NCI-H2107 treated with DMSO at 0.1 percent for 48 hours (cell line): Measurements from ENCODE around the gene PIAS4.

Experiments used
- DNase-seq: peaks from one replicate; lab custom pipeline; 2025; ENCODE audit not compliant: unreplicated experiment; lab: John Stamatoyannopoulos, UW

The PIAS4 gene

DNA sequence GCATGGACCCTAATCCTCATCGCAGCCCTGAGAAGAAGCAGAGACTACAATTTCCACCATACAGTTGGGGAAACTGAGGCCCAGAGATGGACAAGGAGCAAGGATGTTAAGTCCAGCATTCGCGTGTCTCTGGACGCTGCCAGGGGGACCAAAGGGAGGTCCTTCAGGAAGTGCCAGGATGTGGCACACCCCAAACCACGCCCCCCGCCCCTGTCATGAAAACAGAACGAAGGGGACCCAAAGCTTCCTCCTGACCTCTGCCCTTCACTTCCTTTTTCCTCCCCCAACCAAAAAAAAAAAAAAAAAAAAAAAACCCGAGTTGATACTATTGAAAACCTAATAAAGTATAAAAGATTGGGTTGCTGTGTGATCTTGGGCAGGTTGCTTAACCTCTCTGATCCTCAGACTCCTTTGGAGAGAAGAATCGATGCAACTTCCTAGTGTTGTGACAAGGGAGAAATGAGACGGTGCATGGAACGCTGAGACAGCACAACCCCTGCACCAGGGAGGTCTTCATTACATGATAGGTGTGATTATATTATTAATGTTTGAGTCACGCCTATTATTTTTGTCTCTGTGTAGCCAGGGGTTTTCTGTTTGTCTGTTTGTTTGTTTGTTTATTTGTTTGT is 61.9 kb downstream of the PIAS4 start:
- DNase-seq = no peak

DNA sequence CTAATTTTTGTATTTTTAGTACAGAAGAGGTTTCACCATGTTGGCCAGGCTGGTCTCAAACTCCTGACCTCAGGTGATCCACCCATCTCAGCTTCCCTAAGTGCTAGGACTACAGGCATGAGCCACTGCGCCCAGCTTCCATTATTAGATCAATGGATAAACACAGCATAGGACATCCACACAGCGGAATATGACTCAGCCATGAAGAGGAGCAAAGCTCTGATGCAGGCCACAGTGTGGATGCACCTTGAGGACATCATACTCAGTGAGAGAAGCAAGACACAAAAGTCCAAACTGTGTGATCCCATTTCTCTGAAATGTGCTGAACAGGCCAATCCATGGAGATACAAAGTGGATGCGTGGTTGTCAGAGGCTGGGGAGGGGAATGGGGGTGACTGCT is 64.1 kb downstream of the PIAS4 start:
- no peak for DNase-seq

DNA sequence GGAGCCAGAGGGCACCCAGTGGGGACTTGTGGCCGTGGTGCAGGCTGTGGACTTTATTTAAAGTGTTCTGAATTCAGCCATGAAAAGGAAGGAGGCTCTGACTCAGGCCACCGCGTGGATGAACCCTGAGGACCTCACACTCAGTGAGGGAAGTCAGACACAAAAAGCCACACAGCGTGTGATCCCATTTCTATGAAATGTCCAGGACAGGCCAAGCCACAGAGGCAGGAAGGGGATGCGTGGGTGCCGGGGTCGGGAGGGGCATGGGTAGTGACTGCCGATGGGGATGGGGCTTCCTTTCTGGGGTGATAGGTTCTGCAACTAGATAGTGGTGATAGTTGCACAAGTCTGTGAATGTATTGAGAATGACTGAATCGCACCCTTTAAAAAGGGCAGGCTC is 67.8 kb downstream of the PIAS4 start:
- DNase-seq = no peak

DNA sequence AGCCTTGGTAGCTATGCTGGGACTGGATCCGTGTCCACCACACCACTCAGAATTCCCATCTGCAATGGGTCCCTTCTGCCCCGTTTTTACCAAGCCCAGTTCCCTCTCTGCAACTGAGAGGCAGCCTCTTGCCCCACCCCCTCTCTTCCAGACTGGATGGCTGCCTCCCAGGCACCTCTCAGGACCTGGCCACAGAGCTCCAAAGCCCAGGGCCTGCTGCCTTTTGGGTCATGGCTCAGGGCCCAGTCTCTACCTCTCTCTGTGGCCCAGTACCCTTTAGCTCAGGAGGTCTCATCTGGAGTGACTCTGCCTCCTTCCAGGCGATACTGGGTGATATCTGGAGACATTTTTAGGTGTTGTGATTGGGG is 69.5 kb downstream of the PIAS4 start:
- no peak for DNase-seq

DNA sequence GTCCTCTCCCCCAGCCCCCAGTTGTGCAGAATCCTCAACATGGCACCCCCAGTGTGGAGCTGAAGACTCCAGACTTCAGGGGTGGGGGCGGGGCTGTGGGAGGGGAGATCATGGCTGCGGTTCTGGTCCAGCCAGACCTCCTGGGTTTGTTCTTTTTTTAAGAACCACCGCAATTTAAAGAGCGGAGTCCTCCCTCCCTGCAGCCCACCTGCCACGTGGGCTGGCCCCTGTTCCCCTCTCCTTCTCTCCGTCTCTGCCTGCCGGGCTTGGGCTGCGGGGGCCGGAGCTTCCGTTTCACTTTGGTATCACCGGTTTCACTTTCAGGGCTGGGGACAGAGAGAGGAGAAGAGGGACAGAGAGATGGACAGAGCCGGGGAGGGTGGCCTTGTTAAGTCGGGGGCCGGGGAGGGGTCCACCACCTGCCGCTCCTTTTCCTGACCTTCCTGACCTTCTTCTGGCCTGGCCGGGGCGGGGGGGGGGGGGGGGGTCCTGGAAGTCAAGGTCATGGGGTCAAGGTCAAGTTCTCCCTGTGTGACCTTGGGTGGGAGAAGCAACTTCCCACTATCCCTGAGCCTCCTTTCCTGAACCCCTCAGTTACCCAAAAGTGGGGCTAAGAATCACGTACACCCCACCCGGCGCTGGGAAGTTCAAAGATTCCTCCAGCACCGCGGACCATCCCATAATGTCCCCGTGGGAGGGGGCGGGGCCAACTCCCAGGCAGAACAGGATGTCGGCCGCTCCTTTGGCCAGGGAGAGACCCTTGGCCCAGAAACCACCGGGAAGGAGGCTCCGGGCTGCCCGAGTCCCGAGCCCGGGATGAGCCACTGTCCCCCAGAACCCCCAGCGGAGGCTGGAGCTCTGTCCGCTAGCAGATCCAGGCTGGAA is 70.5 kb downstream of the PIAS4 start:
- no peak for DNase-seq

DNA sequence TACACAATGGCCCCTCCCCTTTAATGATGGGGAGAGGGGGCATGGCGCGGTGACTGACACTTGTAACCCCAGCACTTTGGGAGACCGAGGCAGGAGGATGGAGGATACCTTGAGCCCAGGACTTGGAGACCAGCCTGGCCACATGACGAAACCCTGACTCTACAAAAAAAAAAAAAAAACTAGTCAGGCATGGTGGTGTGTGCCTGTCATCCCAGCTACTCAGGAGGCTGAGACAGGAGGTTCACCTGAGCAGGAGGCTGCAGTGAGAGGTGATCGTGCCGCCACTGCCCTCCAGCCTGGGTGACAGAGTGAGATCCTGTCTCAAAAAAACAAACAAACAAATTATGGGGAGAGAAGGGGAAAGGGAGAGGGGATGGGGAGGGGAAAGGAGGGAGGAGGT is 72.9 kb downstream of the PIAS4 start:
- no peak for DNase-seq

DNA sequence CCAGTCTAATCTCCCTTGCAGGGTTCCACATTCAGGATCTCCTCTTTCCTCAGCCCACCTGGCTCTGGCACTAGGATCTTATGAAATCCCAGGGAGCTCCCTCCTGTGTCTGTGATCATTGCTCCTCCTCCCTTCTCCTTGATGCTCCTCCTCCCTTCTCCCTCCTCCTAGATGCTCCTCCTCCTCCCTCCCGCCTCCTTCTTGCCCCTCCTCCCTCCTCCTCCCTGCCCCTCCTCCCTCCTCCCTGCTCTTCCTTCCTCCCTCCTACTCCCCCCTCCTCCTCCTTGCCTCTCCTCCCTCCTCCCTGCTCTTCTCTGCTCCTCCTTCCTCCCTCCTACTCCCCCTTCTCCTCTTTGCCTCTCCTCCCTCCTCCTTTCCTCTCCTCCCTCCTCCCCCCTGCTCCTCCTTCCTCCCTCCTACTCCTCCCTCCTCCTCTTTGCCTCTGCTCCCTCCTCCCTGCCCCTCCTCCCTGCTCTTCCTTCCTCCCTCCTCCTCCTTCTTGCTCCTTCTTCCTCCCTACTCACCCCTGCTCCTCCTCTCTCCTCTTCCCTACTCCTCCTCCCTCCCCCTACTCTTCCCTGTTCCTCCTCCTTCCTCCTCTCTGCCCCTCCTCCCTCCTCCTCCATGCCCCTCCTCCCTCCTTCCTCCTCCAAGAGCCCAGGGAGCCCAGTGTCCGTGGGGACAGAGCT is 74.0 kb downstream of the PIAS4 start:
- no peak for DNase-seq

DNA sequence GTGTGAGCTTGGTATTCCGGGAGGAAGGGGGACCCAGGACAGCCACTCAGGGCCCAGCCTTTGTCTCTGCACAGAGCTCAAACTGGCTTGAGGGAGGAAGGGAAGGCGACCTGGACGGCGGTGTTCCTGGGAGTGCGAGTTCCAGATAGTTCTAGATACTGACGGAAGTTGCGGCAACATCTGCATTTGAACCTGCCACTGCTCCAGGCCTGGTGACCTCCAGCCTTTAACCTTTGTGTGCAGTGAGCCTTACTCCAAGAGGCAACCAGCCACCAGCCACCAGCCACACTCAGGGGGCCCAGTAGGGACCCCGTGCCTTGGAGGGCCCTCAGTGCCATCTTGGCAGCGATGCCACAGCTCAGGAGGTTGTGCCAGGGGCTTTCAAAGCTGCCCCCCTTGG is 74.6 kb downstream of the PIAS4 start:
- no peak for DNase-seq

DNA sequence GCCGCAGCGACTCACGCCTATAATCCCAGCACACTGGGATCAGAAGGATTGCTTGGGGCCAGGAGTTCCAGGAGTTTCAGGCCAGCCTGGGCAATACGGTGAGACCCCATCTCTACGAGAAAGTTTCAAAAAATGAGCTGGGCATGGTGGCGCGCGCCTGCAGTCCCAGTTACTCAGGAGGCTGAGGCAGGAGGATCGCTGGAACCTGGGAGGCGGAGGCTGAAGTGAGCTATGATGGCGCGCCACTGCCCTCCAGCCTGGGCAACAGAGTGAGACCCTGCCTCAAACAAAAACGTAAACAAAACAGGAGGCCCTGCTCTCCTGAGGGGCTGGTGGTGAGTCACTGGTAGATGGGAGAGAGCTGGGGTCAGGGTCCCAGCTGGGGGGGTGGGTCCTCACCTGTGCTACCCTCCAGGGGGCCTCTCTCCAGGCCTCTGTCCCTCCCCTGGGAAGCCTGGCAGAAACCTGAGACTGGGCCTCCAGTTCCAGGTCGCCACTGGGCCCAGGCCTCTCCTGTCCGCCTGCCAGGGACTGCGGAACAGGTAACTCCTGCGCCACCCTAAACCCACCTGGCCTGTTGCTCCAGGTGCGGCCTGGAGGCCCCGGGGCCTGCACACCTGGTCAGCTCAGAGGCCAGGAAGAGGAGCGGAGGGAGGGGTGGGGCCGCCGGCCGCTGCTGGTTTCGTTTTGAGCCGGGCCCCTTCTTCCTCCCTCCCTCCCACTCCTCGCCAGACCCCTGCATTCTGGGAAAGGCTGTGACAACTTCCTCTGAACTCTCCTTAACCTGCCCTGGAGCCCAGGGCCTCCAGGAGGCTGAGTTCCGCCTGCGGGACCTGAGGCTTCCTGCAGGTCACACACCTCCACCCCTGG is 76.4 kb downstream of the PIAS4 start:
- no peak for DNase-seq

DNA sequence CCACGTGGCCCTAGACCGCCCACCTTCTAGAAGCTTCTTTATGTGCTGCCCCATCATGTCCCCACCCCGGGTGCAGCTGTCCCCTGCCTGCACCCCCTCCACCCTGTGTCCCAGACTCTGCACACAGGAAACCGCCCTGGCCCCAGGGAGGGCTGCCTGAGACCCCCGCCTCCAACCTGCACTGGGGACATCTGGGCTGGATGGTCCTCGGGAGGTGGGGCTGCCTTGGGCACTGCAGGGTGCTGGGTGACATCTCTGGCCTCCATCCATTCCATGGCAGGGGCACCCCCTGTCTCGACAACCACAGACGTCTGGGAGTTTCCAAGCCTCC is 77.0 kb downstream of the PIAS4 start:
- no peak for DNase-seq

DNA sequence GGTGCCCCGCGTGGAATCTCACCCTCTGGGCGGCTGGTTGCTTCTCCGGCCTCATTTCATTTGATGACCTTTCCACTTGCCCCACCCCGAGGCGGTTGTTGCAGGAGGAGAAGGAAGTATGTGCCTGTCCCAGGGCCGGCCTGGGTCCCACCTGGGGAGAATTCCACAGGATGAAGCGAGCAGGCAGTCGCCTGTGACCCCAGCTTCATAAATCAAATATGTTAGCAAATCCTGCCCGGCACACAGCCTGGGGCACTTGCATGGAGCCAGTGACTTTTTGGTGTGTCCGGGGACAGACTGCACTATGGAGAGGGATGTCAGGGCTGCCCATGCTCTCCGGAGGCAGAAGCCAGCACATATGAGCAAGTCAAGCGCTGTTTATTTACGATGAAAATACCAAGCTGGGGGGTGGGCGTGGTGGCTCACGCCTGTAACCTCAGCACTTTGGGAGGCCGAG is 78.9 kb downstream of the PIAS4 start:
- no peak for DNase-seq

DNA sequence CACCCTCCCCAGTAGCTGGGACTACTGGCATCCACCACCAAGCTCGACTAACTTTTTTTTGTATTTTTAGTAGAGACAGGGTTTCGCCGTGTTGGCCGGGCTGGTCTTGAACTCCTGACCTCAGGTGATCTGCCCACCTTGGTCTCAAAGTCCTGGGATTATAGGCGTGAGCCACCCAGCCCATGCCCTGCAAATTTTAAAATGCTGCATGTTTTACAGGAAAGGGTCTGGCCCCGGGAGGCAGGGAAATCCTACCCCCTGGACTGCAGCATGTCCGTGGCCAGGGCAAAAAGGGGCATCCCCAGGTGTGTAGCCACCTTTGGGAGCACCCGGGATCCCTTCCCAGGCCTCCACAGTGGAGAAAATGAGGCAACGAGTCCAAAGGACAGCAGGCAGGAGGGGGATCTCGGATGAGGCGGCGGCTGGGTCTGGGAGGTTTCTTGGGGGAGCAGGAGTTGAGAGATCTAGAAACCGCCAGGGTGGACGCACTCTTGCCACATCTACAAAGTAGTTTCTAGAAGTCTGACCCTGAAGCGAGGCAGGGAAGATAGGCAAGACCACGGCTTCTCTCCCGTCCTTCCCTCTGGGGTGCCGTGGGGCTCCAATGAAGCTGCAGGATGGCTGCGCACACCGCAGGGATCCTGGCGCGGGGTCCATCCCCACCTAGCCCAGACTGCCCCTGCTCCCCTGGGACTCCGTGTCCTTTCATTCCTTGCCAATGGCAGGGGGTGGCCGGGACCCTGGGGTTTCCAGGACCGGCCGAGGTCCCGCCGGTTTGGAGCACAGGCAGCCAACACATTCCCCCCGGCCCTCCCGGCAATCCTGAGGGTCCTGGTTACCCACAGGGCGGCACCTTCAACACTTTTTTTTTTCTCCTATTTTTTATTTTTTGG is 80.5 kb downstream of the PIAS4 start:
- DNase-seq = no peak

DNA sequence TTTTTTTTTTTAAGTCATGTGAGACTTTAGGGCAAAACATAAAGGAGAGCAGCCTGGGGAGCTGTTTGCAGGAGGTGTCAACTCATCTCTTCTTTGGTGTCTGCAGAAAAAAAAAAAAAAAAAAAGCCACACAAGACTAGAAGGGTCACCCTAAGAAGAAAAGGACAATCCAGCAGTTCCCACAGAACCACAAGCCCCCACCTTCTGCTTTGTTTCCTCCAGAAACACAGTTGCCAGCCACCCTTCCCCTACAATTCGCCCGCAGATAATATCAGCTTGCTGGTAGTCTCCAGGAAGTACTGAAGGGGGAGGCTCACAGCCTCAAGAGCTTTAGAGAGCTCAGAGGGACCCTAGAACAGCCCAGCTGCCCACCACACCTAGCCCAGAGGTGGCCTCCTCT is 81.4 kb downstream of the PIAS4 start:
- no peak for DNase-seq
